ENCODE data around the gene THRB.

DNA sequence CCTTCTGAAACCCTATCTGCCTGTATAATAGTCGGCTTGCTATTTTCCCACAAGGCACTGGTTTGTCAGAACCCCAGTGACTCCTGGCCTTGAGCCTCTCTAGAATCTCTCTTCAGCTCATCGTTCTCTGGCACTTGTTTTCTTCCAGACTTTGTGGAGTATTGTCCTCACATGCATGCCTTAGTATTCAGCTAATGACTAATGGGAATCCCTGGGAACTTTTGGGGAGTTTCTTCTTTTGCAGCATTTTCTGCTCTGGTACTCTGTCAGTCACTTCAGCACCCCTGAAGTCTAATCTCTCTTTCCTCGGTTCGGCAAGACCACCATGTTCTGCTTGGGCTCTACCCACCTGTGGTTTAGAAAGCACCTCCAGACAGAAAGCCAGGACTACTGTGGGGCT lies 35.8 kb upstream of the THRB start:
- TF ChIP-seq, protein P1, sequence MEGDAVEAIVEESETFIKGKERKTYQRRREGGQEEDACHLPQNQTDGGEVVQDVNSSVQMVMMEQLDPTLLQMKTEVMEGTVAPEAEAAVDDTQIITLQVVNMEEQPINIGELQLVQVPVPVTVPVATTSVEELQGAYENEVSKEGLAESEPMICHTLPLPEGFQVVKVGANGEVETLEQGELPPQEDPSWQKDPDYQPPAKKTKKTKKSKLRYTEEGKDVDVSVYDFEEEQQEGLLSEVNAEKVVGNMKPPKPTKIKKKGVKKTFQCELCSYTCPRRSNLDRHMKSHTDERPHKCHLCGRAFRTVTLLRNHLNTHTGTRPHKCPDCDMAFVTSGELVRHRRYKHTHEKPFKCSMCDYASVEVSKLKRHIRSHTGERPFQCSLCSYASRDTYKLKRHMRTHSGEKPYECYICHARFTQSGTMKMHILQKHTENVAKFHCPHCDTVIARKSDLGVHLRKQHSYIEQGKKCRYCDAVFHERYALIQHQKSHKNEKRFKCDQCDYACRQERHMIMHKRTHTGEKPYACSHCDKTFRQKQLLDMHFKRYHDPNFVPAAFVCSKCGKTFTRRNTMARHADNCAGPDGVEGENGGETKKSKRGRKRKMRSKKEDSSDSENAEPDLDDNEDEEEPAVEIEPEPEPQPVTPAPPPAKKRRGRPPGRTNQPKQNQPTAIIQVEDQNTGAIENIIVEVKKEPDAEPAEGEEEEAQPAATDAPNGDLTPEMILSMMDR (IDR thresholded peaks at IDR 0.05) = no peak
- TF ChIP-seq POLR2A (IDR thresholded peaks at IDR 0.05) = no peak
